Astrocyte (in vitro differentiated cells and primary cell): ENCODE measurements around the gene MYOG.

Experiments used
- CTCF ChIP-seq: IDR thresholded peaks from 2 replicates; pipeline ENCODE4 v1.5.1; 2011; ENCODE audit warnings: low read depth, mild to moderate bottlenecking, inconsistent platforms, low read length, moderate library complexity; ENCODE audit not compliant: insufficient read depth
- EZH2 ChIP-seq: IDR thresholded peaks from 2 replicates; pipeline ENCODE4 v1.6.1; 2012; ENCODE audit warnings: mild to moderate bottlenecking, low read length, inconsistent platforms; ENCODE audit not compliant: insufficient read depth

DNA sequence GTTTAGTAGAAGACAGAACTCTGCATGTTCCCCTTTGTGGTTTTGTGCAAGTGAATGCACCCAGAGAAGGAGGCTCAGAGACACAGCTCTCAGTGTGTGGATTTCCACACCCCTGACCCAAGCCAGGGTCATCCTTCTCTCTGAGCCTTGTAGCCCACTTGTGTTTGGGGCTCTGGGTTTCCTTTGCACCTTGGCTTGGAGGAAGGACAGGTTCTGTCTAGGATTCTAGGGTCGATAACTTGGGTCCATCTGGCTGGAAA is 27.2 kb downstream of the MYOG start:
- TF ChIP-seq CTCF (no peak), EZH2 (no peak)
